OCI-LY3 (cell line): Measurements from ENCODE around the gene STRN4.

Source experiments
- H2AFZ ChIP-seq: fragments of 200-600, 300-600 bp; shearing (Covaris generic); 2 replicates; pipeline ENCODE4 v1.6.0; 2014; ENCODE audit warnings: antibody characterized with exemption, low read depth, low read length
- H3K27ac ChIP-seq: fragments of 200-600, 300-600 bp; sonication (generic); 2 replicates; pipeline ENCODE4 v1.5.1; 2014; ENCODE audit warnings: mild to moderate bottlenecking, low read length, moderate library complexity, mixed read lengths
- H3K27me3 ChIP-seq: fragments of 200-600, 300-600 bp; sonication (generic); 2 replicates; pipeline ENCODE4 v1.6.1; 2014; ENCODE audit warnings: low read depth, low read length, mixed read lengths
- H3K36me3 ChIP-seq: fragments of 200-600, 300-600 bp; sonication (generic); replicated peaks from 2 replicates; pipeline ENCODE3; 2014; ENCODE audit warnings: low read depth, low read length, mixed read lengths
- H3K4me1 ChIP-seq: fragments of 300-600, 200-600 bp; sonication (generic); 2 replicates; pipeline ENCODE4 v1.6.1; 2014; ENCODE audit warnings: low read length, mixed read lengths
- H3K4me2 ChIP-seq: fragments of 200-600, 300-600 bp; sonication (generic); 2 replicates; pipeline ENCODE4 v1.6.1; 2014; ENCODE audit warnings: low read length, mixed read lengths
- H3K4me3 ChIP-seq: fragments of 300-600, 200-600 bp; sonication (generic); 2 replicates; pipeline ENCODE4 v1.5.1; 2014; ENCODE audit warnings: antibody characterized with exemption, mild to moderate bottlenecking, low read length, moderate library complexity
- H3K79me2 ChIP-seq: fragments of 300-600, 200-600 bp; shearing (Covaris generic); 2 replicates; pipeline ENCODE4 v1.6.1; 2014; ENCODE audit warnings: mild to moderate bottlenecking, low read length, mixed read lengths
- H3K9ac ChIP-seq: fragments of 300-600, 200-600 bp; shearing (Covaris generic); 2 replicates; pipeline ENCODE4 v1.6.0; 2014; ENCODE audit warnings: mild to moderate bottlenecking, low read length, moderate library complexity
- H3K9me3 ChIP-seq: fragments of 200-600, 300-600 bp; shearing (Covaris generic); 2 replicates; pipeline ENCODE4 v1.6.1; 2014; ENCODE audit warnings: low read length, mixed read lengths; ENCODE audit not compliant: insufficient read depth
- H4K20me1 ChIP-seq: fragments of 200-600, 300-600 bp; sonication (generic); 2 replicates; pipeline ENCODE4 v1.6.1; 2016; ENCODE audit warnings: low read length, mixed read lengths; ENCODE audit not compliant: insufficient read depth
- CTCF ChIP-seq: fragments of 200-600, 300-600 bp; sonication (generic); IDR thresholded peaks from 2 replicates; pipeline ENCODE4 v1.5.1; 2014; ENCODE audit warnings: antibody characterized with exemption, low read length, low read depth
- EZH2phosphoT487 ChIP-seq: fragments of 200-600 bp; shearing (Covaris generic); IDR thresholded peaks from 2 replicates; pipeline ENCODE4 v1.6.1; 2018; ENCODE audit warnings: antibody characterized with exemption, mixed run types, low read depth

The STRN4 gene

GRCh38 chr19:46760363-46760762, 14.1 kb upstream of the STRN4 start:
- TF ChIP-seq CTCF (no peak), EZH2phosphoT487 (no peak)
- H3K4me2 ChIP-seq, result no peak overlapping the region
- no peaks in the 10 kb centered on the region for H3K79me2 ChIP-seq
- H3K9me3 ChIP-seq, result no peaks in the 10 kb centered on the region
- H2AFZ ChIP-seq, result no peak overlapping the region
- H3K4me3 ChIP-seq, result no peak overlapping the region
- no peak overlapping the region for H3K27ac ChIP-seq
- no peak overlapping the region for H3K9ac ChIP-seq
- H3K36me3 ChIP-seq, result peaks cover 6% of the 10 kb centered on the region
- no peaks in the 10 kb centered on the region for H4K20me1 ChIP-seq
- no peaks in the 10 kb centered on the region for H3K27me3 ChIP-seq
- H3K4me1 ChIP-seq, result peaks cover under 1% of the 10 kb centered on the region; the same call in 1 of the 2 replicates

- no peak for TF ChIP-seq CTCF
- Histone ChIP-seq H3K4me2 (no peak overlapping the region), H3K27ac (no peak overlapping the region), H3K4me3 (no peak overlapping the region), H4K20me1 (no peaks in the 10 kb centered on the region), H3K4me1 (peaks cover 5% of the 10 kb centered on the region), H3K79me2 (no peaks in the 10 kb centered on the region), H2AFZ (no peak overlapping the region), H3K9me3 (no peaks in the 10 kb centered on the region), H3K27me3 (no peaks in the 10 kb centered on the region), H3K36me3 (peaks cover 6% of the 10 kb centered on the region), H3K9ac (no peak overlapping the region)
These were observed 13.6 kb upstream of the STRN4 start for GRCh38 chr19:46759817-46760333.

GRCh38 chr19:46759206-46759605, 13.0 kb upstream of the STRN4 start:
- Histone ChIP-seq H3K36me3 (peaks cover 6% of the 10 kb centered on the region), H3K4me2 (no peak overlapping the region), H4K20me1 (no peaks in the 10 kb centered on the region), H3K9me3 (no peaks in the 10 kb centered on the region), H3K9ac (no peak overlapping the region), H3K79me2 (no peaks in the 10 kb centered on the region), H3K4me1 (peaks cover 5% of the 10 kb centered on the region), H2AFZ (no peak overlapping the region), H3K27me3 (no peaks in the 10 kb centered on the region), H3K4me3 (no peak overlapping the region), H3K27ac (no peak overlapping the region)
- no peak for TF ChIP-seq EZH2phosphoT487
- no peak for TF ChIP-seq CTCF

- H3K4me3 ChIP-seq, result no peak overlapping the region
- no peak overlapping the region for H3K4me2 ChIP-seq
- H3K36me3 ChIP-seq, result peaks cover 6% of the 10 kb centered on the region
- H3K27ac ChIP-seq, result no peak overlapping the region
- H4K20me1 ChIP-seq, result no peaks in the 10 kb centered on the region
- TF ChIP-seq EZH2phosphoT487 (no peak), CTCF (no peak)
- peaks cover 8% of the 10 kb centered on the region for H3K4me1 ChIP-seq
- no peaks in the 10 kb centered on the region for H3K9me3 ChIP-seq
- no peak overlapping the region for H3K9ac ChIP-seq
- H2AFZ ChIP-seq, result no peak overlapping the region
- H3K27me3 ChIP-seq, result no peaks in the 10 kb centered on the region
- no peaks in the 10 kb centered on the region for H3K79me2 ChIP-seq
These were observed 10.3 kb upstream of the STRN4 start for GRCh38 chr19:46756544-46756888.
